GM12872 (cell line): ENCODE data around the gene SLIT3.

ENCODE experiments used
- CTCF ChIP-seq: IDR thresholded peaks from 3 replicates; pipeline ENCODE4 v1.5.1; 2011; ENCODE audit warnings: low read depth, mild to moderate bottlenecking, low read length, moderate library complexity; ENCODE audit not compliant: insufficient read depth

SLIT3 gene

GRCh38 chr5:168784454-168784853, 516.5 kb downstream of the SLIT3 start:
- no peak for TF ChIP-seq CTCF

- no peak for TF ChIP-seq CTCF
Measured at GRCh38 chr5:168781941-168782571, 518.9 kb downstream of the SLIT3 start.

GRCh38 chr5:168780888-168781287, 520.1 kb downstream of the SLIT3 start:
- no peak for TF ChIP-seq CTCF

GRCh38 chr5:168779333-168779732, 521.6 kb downstream of the SLIT3 start:
- no peak for TF ChIP-seq CTCF

- TF ChIP-seq CTCF: no peak
Measured at GRCh38 chr5:168778536-168778935, 522.4 kb downstream of the SLIT3 start.

GRCh38 chr5:168777651-168778050, 523.3 kb downstream of the SLIT3 start:
- TF ChIP-seq CTCF: no peak

GRCh38 chr5:168776070-168776469, 524.9 kb downstream of the SLIT3 start:
- TF ChIP-seq CTCF: no peak
